Measurements from ENCODE around the gene KIF20A.

Gene KIF20A

GRCh38 chr5:138178516-138179276 lies at the start of gene KIF20A, which contains the start of gene BRD8:
Gene KIF20A (plus strand): TSS chr5:138179112. CDS start chr5:138179681, 569 bp downstream.
Gene BRD8 (minus strand): TSS chr5:138178630. CDS start chr5:138178614, 16 bp downstream.
- Histone ChIP-seq H3K36me3 (replicated peaks) (peaks cover 16% of the 10 kb centered on the region), H3K27me3 (replicated peaks) (no peaks in the 10 kb centered on the region), H3K4me3 (ENCODE audit: low read depth, low read length) (peak within 1 kb of the TSS; percentile 98), H3K27ac (peak within 1 kb of the TSS; percentile 83)
- peak; percentile 98 for DNase-seq
- in situ Hi-C loops (cut with HindIII; ENCODE audit: low pct_ligation_motif_present, low sequenced_read_pairs): no loop called here
- TF ChIP-seq, protein P1, sequence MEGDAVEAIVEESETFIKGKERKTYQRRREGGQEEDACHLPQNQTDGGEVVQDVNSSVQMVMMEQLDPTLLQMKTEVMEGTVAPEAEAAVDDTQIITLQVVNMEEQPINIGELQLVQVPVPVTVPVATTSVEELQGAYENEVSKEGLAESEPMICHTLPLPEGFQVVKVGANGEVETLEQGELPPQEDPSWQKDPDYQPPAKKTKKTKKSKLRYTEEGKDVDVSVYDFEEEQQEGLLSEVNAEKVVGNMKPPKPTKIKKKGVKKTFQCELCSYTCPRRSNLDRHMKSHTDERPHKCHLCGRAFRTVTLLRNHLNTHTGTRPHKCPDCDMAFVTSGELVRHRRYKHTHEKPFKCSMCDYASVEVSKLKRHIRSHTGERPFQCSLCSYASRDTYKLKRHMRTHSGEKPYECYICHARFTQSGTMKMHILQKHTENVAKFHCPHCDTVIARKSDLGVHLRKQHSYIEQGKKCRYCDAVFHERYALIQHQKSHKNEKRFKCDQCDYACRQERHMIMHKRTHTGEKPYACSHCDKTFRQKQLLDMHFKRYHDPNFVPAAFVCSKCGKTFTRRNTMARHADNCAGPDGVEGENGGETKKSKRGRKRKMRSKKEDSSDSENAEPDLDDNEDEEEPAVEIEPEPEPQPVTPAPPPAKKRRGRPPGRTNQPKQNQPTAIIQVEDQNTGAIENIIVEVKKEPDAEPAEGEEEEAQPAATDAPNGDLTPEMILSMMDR (IDR thresholded peaks at IDR 0.05; ENCODE audit: low read depth, low read length, missing control alignments): no peak

DNA sequence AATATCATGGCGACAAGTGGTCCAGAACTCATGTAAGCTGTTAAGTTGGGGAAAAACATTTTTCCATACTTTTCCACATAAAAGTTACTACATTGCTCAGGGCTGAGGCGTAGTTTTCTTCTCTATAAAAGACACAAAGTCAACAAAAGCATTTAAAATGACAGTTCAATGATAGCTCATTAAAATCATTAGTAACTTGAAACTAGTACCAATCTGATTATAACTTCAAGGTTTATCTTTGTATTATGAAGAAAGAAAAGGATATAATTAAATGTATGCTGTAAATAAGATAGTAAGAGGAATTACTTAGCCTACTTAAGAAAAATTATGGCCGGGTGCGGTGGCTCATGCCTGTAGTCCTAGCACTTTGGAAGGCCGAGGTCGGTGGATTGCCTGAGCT lies 49.6 kb upstream of the KIF20A start:
- in situ Hi-C loops (cut with HindIII; ENCODE audit: low pct_ligation_motif_present, low sequenced_read_pairs): no loop called here
- TF ChIP-seq, protein P1 (IDR thresholded peaks at IDR 0.05; ENCODE audit: low read depth, low read length, missing control alignments): no peak
- no peak for DNase-seq
- Histone ChIP-seq H3K27me3 (replicated peaks) (no peaks in the 10 kb centered on the region), H3K4me3 (ENCODE audit: low read depth, low read length) (no peak overlapping the region), H3K36me3 (replicated peaks) (no peaks in the 10 kb centered on the region), H3K27ac (no peak overlapping the region)

- Histone ChIP-seq H3K4me3 (ENCODE audit: low read depth, low read length) (peak overlapping the region; percentile 40), H3K27me3 (replicated peaks) (no peaks in the 10 kb centered on the region), H3K36me3 (replicated peaks) (no peaks in the 10 kb centered on the region), H3K27ac (no peak overlapping the region)
- TF ChIP-seq, protein P1 (IDR thresholded peaks at IDR 0.05; ENCODE audit: low read depth, low read length, missing control alignments): no peak
- no peak for DNase-seq
- in situ Hi-C loops (cut with HindIII; ENCODE audit: low pct_ligation_motif_present, low sequenced_read_pairs): no loop called here
These were observed 46.4 kb upstream of the KIF20A start for GRCh38 chr5:138132543-138132942.

DNA sequence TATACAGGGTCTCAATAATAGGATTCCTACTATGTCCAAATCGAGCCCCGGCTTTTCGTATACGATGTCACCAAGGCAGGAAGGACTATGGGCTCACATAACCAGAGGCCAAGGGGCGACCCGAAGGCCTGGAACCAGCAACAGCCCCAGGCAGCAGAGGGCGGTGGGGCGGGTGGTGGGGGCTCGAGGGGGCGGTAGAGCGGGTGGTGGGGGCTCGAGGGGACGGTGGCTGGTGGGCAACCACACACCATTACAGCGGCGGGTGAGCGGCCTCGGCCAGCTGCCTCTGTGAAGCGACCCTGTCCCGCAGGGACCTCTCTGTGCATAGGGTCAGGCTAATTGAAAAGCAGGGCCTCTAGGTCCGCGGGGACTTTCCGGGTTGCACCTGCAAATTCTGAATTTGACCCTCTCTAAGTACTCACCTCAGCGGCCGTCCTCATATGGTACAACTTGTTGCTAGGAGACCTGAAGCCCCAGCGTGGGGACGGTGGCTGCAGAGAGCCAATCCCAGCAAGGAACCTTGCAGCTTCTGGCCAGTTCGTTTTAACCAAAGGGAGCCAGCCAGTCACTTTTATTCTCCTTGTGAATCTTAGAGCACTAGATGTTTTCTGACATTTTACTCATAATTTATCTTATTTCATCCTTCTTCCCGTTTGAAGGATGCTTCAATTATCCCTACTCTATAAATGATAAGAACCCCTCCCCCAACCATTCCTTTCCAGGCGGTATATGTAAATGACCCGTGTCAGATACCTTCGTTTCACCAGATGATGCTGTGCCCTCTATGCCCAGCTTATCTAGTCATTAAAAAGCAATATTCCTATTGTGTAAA lies 39.7 kb upstream of the KIF20A start, which contains the start of gene NME5:
NME5 (minus strand) TSS at position 480 of the 832 bp plus-strand sequence. CDS start 648 bp downstream, outside the sequence.
- TF ChIP-seq, protein P1 (IDR thresholded peaks at IDR 0.05; ENCODE audit: low read depth, low read length, missing control alignments): no peak
- in situ Hi-C loops (cut with HindIII; ENCODE audit: low pct_ligation_motif_present, low sequenced_read_pairs): no loop called here
- no peak within 1 kb of the TSS for H3K27ac ChIP-seq
- peak; percentile 55 for DNase-seq
- no peaks in the 10 kb centered on the region for H3K27me3 ChIP-seq (replicated peaks)
- no peaks in the 10 kb centered on the region for H3K36me3 ChIP-seq (replicated peaks)
- peak within 1 kb of the TSS; percentile 69 for H3K4me3 ChIP-seq (ENCODE audit: low read depth, low read length)

DNA sequence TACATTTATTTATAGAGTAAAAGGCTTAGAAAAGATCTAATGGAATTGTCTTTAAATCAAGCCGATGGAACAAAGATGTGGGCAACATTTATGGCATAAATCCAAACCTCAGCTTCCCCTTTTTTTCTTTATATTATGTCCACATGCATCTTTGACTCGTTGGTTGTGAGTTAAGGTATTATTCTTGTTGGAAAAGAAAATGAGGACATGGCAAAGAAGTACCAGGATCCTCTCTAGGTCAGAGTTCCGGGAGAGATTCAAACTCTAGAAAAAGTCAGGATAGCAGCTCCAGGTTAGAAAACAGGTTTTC lies 39.2 kb upstream of the KIF20A start:
- no peak for DNase-seq
- in situ Hi-C loops (cut with HindIII; ENCODE audit: low pct_ligation_motif_present, low sequenced_read_pairs): no loop called here
- H3K4me3 ChIP-seq (ENCODE audit: low read depth, low read length): no peak overlapping the region
- no peak overlapping the region for H3K27ac ChIP-seq
- TF ChIP-seq, protein P1 (IDR thresholded peaks at IDR 0.05; ENCODE audit: low read depth, low read length, missing control alignments): no peak
- H3K36me3 ChIP-seq (replicated peaks): no peaks in the 10 kb centered on the region
- H3K27me3 ChIP-seq (replicated peaks): no peaks in the 10 kb centered on the region
